ENCODE measurements around the gene CFDP1. TPM values are rescaled to one million over a fixed set of nuclear protein-coding genes. Genes with fewer than 3 reads are reported as not detected.
A peak's percentile ranks its signal among the peaks of the same experiment; 100 is the strongest.

Gene CFDP1
- total RNA-seq, 1 experiment from 2014 or later, result 32.1 TPM

- Histone ChIP-seq H3K27me3 (ENCODE audit: low read length) (no peaks in the 10 kb centered on the region), H3K36me3 (ENCODE audit: low read depth, low read length) (no peaks in the 10 kb centered on the region; the same call in 1 of the 2 replicates), H3K4me3 (ENCODE audit: low read length) (no peak overlapping the region), H3K9me2 (replicated peaks; ENCODE audit: low read length) (no peaks in the 10 kb centered on the region), H3F3A (ENCODE audit: low read length, unreplicated experiment) (no peaks in the 10 kb centered on the region), H3K79me2 (ENCODE audit: low read length) (no peaks in the 10 kb centered on the region), H2AFZ (ENCODE audit: low read length) (no peak overlapping the region), H3K27ac (ENCODE audit: low read length) (peak overlapping the region; percentile 80), H3K9ac (ENCODE audit: low read length) (peak overlapping the region; percentile 46), H4K20me1 (ENCODE audit: low read length) (no peaks in the 10 kb centered on the region), H3K4me2 (ENCODE audit: low read length) (peak overlapping the region; percentile 67), H3K9me3 (ENCODE audit: low read length) (no peaks in the 10 kb centered on the region), H3K4me1 (ENCODE audit: insufficient read depth, low read length) (peaks cover 22% of the 10 kb centered on the region)
- CTCF ChIA-PET, result interaction anchor here (0.5 kb wide), 1 partner anchor 588 kb away, joined by 3 read pairs; no protein-coding TSS in a partner anchor
- intact Hi-C loops (cut with micrococcal nuclease), result loop anchor here (1.0 kb wide), 1 partner anchor 73 kb away; no protein-coding TSS in a partner anchor
- ATAC-seq (peak; percentile 79), DNase-seq (peak; percentile 74)
- POLR2A ChIA-PET (ENCODE audit: unreplicated experiment), result interaction anchor here (0.6 to 1.5 kb wide), 2 partner anchors 8 to 73 kb away, joined by 3 read pairs; no protein-coding TSS in a partner anchor
- BruUV-seq (replicated peaks), result no TSS peak
- TF ChIP-seq EZH2phosphoT487 (IDR thresholded peaks at IDR 0.05; ENCODE audit: borderline replicate concordance, low read length) (no peak), EZH2 (IDR thresholded peaks at IDR 0.05; ENCODE audit: low read length, unreplicated experiment) (no peak), CTCF (conservative IDR thresholded peaks at IDR 0.05; ENCODE audit: low read depth, low read length) (no peak)
These were observed 55.4 kb downstream of the CFDP1 start for GRCh38 chr16:75377729-75378386.

DNA sequence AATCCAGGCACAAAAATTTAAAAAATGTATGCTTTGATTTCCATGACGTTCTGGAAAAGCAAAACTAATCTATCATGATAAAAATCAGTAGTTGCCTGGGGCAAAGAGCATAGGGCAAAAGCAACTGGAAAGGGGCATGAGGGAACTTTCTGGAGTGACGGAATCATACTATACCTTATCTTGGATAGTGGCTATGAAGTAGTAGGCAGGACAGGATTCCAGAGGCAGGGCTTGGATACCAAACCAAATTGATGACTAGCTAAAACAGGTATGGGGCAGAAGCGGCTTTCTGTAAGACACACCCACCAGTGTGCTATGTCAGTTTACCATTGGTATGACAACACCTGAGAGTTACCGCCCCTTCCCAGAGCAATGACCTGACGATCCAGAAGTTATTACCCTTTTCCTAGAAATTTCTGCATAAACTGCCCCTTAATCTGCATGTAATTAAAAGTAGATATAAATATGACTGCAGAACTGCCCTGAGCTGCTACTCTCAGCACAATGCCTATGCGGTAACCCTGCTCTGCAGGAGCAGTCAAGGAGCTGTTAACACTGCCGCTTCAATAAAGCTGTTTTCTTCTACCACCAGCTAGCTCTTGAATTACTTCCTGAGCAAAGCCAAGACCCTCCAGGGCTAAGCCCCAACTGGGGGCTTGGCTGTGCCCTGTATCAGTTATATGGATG lies 56.7 kb downstream of the CFDP1 start:
- Histone ChIP-seq H3K4me3 (ENCODE audit: low read length) (no peak overlapping the region), H3K27me3 (ENCODE audit: low read length) (no peaks in the 10 kb centered on the region), H3K27ac (ENCODE audit: low read length) (no peak overlapping the region), H4K20me1 (ENCODE audit: low read length) (no peaks in the 10 kb centered on the region), H3K4me1 (ENCODE audit: insufficient read depth, low read length) (peaks cover 33% of the 10 kb centered on the region), H3K9me2 (replicated peaks; ENCODE audit: low read length) (no peaks in the 10 kb centered on the region), H3F3A (ENCODE audit: low read length, unreplicated experiment) (no peaks in the 10 kb centered on the region), H3K9me3 (ENCODE audit: low read length) (no peaks in the 10 kb centered on the region), H3K79me2 (ENCODE audit: low read length) (no peaks in the 10 kb centered on the region), H3K9ac (ENCODE audit: low read length) (no peak overlapping the region), H2AFZ (ENCODE audit: low read length) (no peak overlapping the region), H3K4me2 (ENCODE audit: low read length) (no peak overlapping the region), H3K36me3 (ENCODE audit: low read depth, low read length) (no peaks in the 10 kb centered on the region; the same call in 1 of the 2 replicates)
- no TSS peak for BruUV-seq (replicated peaks)
- CTCF ChIA-PET, result no interaction called here
- DNase-seq (no peak), ATAC-seq (no peak)
- TF ChIP-seq EZH2 (IDR thresholded peaks at IDR 0.05; ENCODE audit: low read length, unreplicated experiment) (no peak), EZH2phosphoT487 (IDR thresholded peaks at IDR 0.05; ENCODE audit: borderline replicate concordance, low read length) (no peak), CTCF (conservative IDR thresholded peaks at IDR 0.05; ENCODE audit: low read depth, low read length) (no peak)
- intact Hi-C loops (cut with micrococcal nuclease), result no loop called here
- POLR2A ChIA-PET (ENCODE audit: unreplicated experiment), result no interaction called here

- H3K9me2 ChIP-seq (replicated peaks; ENCODE audit: low read length), result no peaks in the 10 kb centered on the region
- H3K4me1 ChIP-seq (ENCODE audit: insufficient read depth, low read length), result peaks cover 40% of the 10 kb centered on the region
- H3K79me2 ChIP-seq (ENCODE audit: low read length), result no peaks in the 10 kb centered on the region
- TF ChIP-seq CTCF (conservative IDR thresholded peaks at IDR 0.05; ENCODE audit: low read depth, low read length) (no peak), EZH2 (IDR thresholded peaks at IDR 0.05; ENCODE audit: low read length, unreplicated experiment) (no peak), EZH2phosphoT487 (IDR thresholded peaks at IDR 0.05; ENCODE audit: borderline replicate concordance, low read length) (no peak)
- no peaks in the 10 kb centered on the region; the same call in 1 of the 2 replicates for H3K36me3 ChIP-seq (ENCODE audit: low read depth, low read length)
- ChIA-PET CTCF (no interaction called here), POLR2A (ENCODE audit: unreplicated experiment) (no interaction called here)
- no peak overlapping the region for H3K27ac ChIP-seq (ENCODE audit: low read length)
- no TSS peak for BruUV-seq (replicated peaks)
- H3K27me3 ChIP-seq (ENCODE audit: low read length), result no peaks in the 10 kb centered on the region
- ATAC-seq (no peak), DNase-seq (no peak)
- no peak overlapping the region for H3K4me3 ChIP-seq (ENCODE audit: low read length)
- no peaks in the 10 kb centered on the region for H3F3A ChIP-seq (ENCODE audit: low read length, unreplicated experiment)
- no peaks in the 10 kb centered on the region for H3K9me3 ChIP-seq (ENCODE audit: low read length)
- H3K4me2 ChIP-seq (ENCODE audit: low read length), result no peak overlapping the region
- no peaks in the 10 kb centered on the region for H4K20me1 ChIP-seq (ENCODE audit: low read length)
- no peak overlapping the region for H3K9ac ChIP-seq (ENCODE audit: low read length)
- no peak overlapping the region for H2AFZ ChIP-seq (ENCODE audit: low read length)
- intact Hi-C loops (cut with micrococcal nuclease), result no loop called here
These were observed 58.9 kb downstream of the CFDP1 start for GRCh38 chr16:75374388-75374787.

Data from PC-3 (cell line).